Mesendoderm (in vitro differentiated cells): Measurements from ENCODE around the gene ARFGEF3.

Source experiments
- DNase-seq: peaks from one replicate; pipeline ENCODE4 v3.0.0; 2013
- H2AK5ac ChIP-seq: 2 replicates; pipeline ENCODE4 v1.6.1; 2013; ENCODE audit warnings: low read length, inconsistent platforms
- H2BK120ac ChIP-seq: 2 replicates; pipeline ENCODE4 v1.6.1; 2013; ENCODE audit warnings: low read depth, mild to moderate bottlenecking, low read length, moderate library complexity, mixed read lengths
- H2BK15ac ChIP-seq: replicated peaks from 2 replicates; pipeline ENCODE4 v1.6.1; 2013; ENCODE audit warnings: low read depth, mild to moderate bottlenecking, moderate library complexity
- H2BK5ac ChIP-seq: 2 replicates; pipeline ENCODE4 v1.6.1; 2013; ENCODE audit warnings: low read length, inconsistent platforms
- H3K18ac ChIP-seq: 2 replicates; pipeline ENCODE4 v1.6.1; 2013; ENCODE audit warnings: mild to moderate bottlenecking, low read length, mixed read lengths
- H3K23ac ChIP-seq: one replicate; pipeline ENCODE4 v1.6.1; 2013; ENCODE audit warnings: low read length
- H3K27ac ChIP-seq: 2 replicates; pipeline ENCODE4 v1.5.1; 2013; ENCODE audit warnings: low read depth, mild to moderate bottlenecking, inconsistent platforms, low read length, moderate library complexity
- H3K27me3 ChIP-seq: 2 replicates; pipeline ENCODE4 v1.6.1; 2013; ENCODE audit warnings: low read length, control low read depth, mild to moderate bottlenecking, inconsistent platforms; ENCODE audit not compliant: insufficient read depth, poor library complexity
- H3K36me3 ChIP-seq: 2 replicates; pipeline ENCODE4 v1.6.1; 2013; ENCODE audit warnings: low read length, inconsistent platforms; ENCODE audit not compliant: control insufficient read depth, insufficient read depth
- H3K4ac ChIP-seq: one replicate; pipeline ENCODE4 v1.6.1; 2013; ENCODE audit warnings: low read depth, mild to moderate bottlenecking, low read length, moderate library complexity
- H3K4me1 ChIP-seq: 2 replicates; pipeline ENCODE4 v1.6.1; 2013; ENCODE audit warnings: low read depth, low read length, inconsistent platforms; ENCODE audit not compliant: control insufficient read depth
- H3K4me2 ChIP-seq: 2 replicates; pipeline ENCODE4 v1.6.1; 2013; ENCODE audit warnings: low read length
- H3K4me3 ChIP-seq: 2 replicates; pipeline ENCODE4 v1.5.1; 2013; ENCODE audit warnings: mild to moderate bottlenecking, low read length
- H3K56ac ChIP-seq: one replicate; pipeline ENCODE4 v1.6.1; 2013; ENCODE audit warnings: low read length
- H3K79me1 ChIP-seq: 2 replicates; pipeline ENCODE4 v1.6.1; 2013; ENCODE audit warnings: low read length, inconsistent platforms
- H3K79me2 ChIP-seq: 2 replicates; pipeline ENCODE4 v1.6.1; 2013; ENCODE audit warnings: mild to moderate bottlenecking, low read length; ENCODE audit not compliant: control insufficient read depth, insufficient read depth
- H3K9ac ChIP-seq: 2 replicates; pipeline ENCODE4 v1.6.1; 2013; ENCODE audit warnings: low read length, inconsistent platforms
- H4K5ac ChIP-seq: one replicate; pipeline ENCODE4 v1.6.1; 2013; ENCODE audit warnings: low read length
- H4K8ac ChIP-seq: one replicate; pipeline ENCODE4 v1.6.1; 2013; ENCODE audit warnings: low read depth, mild to moderate bottlenecking, control low read depth, low read length, moderate library complexity
- WGBS: extraction: QIAGEN DNeasy Blood & Tissue Kit; methylation state at CpG from one replicate; pipeline ENCODE4 v1.1.7; 2013; ENCODE audit warnings: low lambda C conversion rate, missing lambda C conversion rate; ENCODE audit not compliant: insufficient coverage; ENCODE audit errors: extremely low coverage; 5-methylcytosine and 5-hydroxymethylcytosine counted together

The ARFGEF3 gene

DNA sequence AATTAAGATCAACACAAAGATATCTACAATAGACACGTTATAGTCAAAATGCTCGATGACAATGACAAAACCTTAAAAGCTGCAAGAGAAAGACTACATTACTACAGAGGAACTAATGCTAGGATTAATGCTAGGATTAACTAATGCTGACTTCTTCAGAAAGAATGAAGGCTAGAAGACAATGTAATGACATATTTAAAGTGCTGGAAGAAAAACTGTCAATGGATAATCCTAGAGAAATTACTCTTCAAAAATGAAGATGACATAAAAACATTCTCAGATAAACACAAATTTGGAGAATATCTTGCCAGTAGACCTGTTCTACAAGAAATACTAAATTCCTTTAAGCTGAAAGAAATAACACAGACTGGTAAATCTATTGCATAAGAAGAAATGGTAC is 140.8 kb downstream of the ARFGEF3 start:
- Histone ChIP-seq H3K4me1 (peaks cover 11% of the 10 kb centered on the region), H2BK15ac (no peak overlapping the region), H3K36me3 (no peaks in the 10 kb centered on the region), H3K79me1 (no peaks in the 10 kb centered on the region), H3K4ac (no peak overlapping the region), H3K4me2 (no peak overlapping the region), H3K56ac (no peak overlapping the region), H3K9ac (no peak overlapping the region), H4K8ac (no peak overlapping the region), H2BK5ac (no peak overlapping the region), H3K4me3 (no peak overlapping the region), H4K5ac (no peak overlapping the region), H3K27me3 (peaks cover 2% of the 10 kb centered on the region), H2BK120ac (no peak overlapping the region), H2AK5ac (no peak overlapping the region), H3K18ac (no peak overlapping the region), H3K79me2 (no peaks in the 10 kb centered on the region), H3K27ac (no peak overlapping the region), H3K23ac (no peak overlapping the region)
- no peak for DNase-seq
- WGBS = no CpG with 5 or more reads among the region's 2 CpGs

DNA sequence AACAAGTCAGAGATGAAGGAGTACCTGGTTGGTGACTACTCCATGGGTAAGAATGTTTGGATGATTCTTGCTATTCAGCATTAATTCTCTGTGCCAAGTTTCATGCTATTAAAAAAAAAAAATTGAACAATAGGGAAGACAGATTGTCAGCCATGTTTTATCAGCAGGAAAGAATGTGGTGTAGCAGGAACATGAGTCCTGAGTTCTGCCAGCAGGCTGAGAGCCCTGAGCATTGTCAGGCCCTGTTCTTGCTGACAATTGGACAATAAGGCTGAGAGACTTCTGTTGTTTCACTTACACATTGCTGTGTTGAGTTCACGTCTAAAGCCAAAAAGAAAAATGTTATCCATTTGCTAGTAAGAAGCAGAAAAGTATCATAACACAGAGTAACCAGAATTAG is 145.6 kb downstream of the ARFGEF3 start:
- no peak overlapping the region for H2BK120ac ChIP-seq
- H3K36me3 ChIP-seq = no peaks in the 10 kb centered on the region
- no peak overlapping the region for H3K23ac ChIP-seq
- H3K56ac ChIP-seq = no peak overlapping the region
- H3K79me1 ChIP-seq = no peaks in the 10 kb centered on the region
- no peak overlapping the region for H2AK5ac ChIP-seq
- H3K9ac ChIP-seq = no peak overlapping the region
- H3K27me3 ChIP-seq = no peaks in the 10 kb centered on the region
- H4K5ac ChIP-seq = no peak overlapping the region
- H4K8ac ChIP-seq = no peak overlapping the region
- no peak overlapping the region for H3K4ac ChIP-seq
- no peak for DNase-seq
- no peak overlapping the region for H3K18ac ChIP-seq
- no peak overlapping the region for H3K4me3 ChIP-seq
- WGBS = no CpG with 5 or more reads among the region's 1 CpG
- H3K4me2 ChIP-seq = no peak overlapping the region
- no peak overlapping the region for H3K27ac ChIP-seq
- H2BK15ac ChIP-seq = no peak overlapping the region
- no peaks in the 10 kb centered on the region for H3K79me2 ChIP-seq
- H3K4me1 ChIP-seq = no peaks in the 10 kb centered on the region
- H2BK5ac ChIP-seq = no peak overlapping the region

DNA sequence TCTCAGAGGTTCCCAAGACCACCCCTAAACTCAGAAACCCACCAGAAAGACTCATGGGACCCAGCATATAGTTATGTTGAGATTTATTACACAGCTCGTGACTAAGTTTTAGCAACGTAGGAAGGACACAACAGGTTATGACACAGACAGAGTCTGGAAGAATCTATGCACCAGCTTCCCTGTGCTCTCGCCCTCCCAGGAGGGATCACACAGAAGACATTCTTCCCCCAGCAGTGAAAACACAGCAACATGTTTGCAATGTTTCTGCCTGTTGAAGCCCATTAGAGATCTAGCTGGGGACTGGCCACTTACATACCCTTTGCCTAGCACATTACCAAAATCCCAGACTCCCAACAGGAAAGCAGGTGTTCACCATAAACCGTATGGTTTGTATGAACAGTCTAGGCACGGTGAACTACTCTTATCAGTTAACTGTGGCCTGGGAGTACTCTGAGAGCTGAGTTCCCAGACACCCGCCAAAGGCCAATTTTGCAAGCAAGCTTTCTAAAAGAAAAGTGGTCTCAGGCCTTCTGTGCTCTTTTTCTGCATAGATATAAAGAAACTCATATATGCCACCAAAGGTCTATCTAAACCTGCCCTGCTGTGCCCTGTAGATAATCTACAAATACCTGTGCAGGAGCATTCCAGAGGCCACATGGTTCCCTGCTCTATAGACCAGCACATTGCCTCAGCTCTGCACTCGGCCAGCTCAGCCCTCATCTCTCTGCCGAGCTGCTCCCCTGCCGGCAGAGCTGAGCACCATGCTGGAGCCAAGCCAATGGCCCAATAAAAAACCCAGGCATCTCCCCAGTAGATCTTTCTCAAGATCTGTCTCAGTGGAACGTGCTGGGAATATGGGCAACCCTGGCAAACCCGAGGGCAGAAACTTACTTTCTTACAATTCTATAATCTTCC is 146.3 kb downstream of the ARFGEF3 start:
- Histone ChIP-seq H3K23ac (no peak overlapping the region), H3K4ac (no peak overlapping the region), H3K9ac (no peak overlapping the region), H2BK5ac (no peak overlapping the region), H4K8ac (no peak overlapping the region), H3K79me1 (no peaks in the 10 kb centered on the region), H3K4me3 (no peak overlapping the region), H4K5ac (no peak overlapping the region), H3K18ac (no peak overlapping the region), H3K27me3 (no peaks in the 10 kb centered on the region), H3K56ac (no peak overlapping the region), H3K79me2 (no peaks in the 10 kb centered on the region), H2BK15ac (no peak overlapping the region), H3K4me2 (no peak overlapping the region), H2AK5ac (no peak overlapping the region), H3K27ac (no peak overlapping the region), H3K4me1 (no peaks in the 10 kb centered on the region), H3K36me3 (no peaks in the 10 kb centered on the region), H2BK120ac (no peak overlapping the region)
- WGBS = no CpG with 5 or more reads among the region's 11 CpGs
- no peak for DNase-seq

DNA sequence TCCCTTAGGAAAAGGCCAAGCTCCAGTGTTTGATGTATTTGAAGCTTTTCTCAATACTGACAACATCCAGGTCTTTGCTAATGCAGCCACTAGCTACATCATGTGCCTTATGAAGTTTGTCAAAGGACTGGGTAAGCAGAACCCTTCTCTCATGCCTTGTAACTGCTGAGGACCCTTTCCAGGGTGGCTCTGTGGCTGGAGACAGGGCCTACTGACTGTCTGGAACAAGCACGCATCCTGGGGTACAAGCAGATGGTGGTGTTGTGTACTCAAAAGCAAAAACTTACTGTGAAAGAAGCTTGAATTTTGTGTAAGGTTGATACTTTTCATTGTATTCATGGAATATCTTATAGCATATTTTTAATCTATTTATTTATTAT is 147.0 kb downstream of the ARFGEF3 start:
- WGBS = no CpG with 5 or more reads among the region's 1 CpG
- Histone ChIP-seq H2BK15ac (no peak overlapping the region), H4K5ac (no peak overlapping the region), H3K56ac (no peak overlapping the region), H3K18ac (no peak overlapping the region), H3K4ac (no peak overlapping the region), H2AK5ac (no peak overlapping the region), H4K8ac (no peak overlapping the region), H3K4me1 (no peaks in the 10 kb centered on the region), H3K79me1 (no peaks in the 10 kb centered on the region), H3K36me3 (no peaks in the 10 kb centered on the region), H3K79me2 (no peaks in the 10 kb centered on the region), H3K4me3 (no peak overlapping the region), H2BK5ac (no peak overlapping the region), H3K27me3 (no peaks in the 10 kb centered on the region), H3K9ac (no peak overlapping the region), H3K4me2 (no peak overlapping the region), H3K27ac (no peak overlapping the region), H2BK120ac (no peak overlapping the region), H3K23ac (no peak overlapping the region)
- no peak for DNase-seq

DNA sequence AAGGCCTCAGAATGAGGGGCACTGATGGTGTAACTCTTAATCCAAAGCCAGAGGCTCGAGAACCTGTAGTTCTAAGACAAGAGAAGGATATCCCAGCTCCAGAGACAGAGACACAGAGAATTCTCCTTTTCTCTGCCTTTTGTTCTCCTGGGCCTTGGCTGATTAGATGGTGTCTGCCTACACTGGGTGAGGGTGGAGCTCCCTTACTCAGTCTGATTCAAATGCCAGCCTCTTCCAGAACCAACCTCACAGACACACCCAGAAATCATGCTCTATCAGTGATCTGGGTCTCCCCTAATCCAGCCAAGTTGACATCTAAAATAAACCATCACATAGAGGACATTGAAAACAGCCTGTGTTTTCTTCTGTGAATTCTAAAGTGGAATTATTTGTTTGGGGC is 148.0 kb downstream of the ARFGEF3 start:
- no peak overlapping the region for H2BK5ac ChIP-seq
- H3K9ac ChIP-seq = no peak overlapping the region
- no peak overlapping the region for H3K4me3 ChIP-seq
- H3K4me2 ChIP-seq = no peak overlapping the region
- DNase-seq = no peak
- H3K79me1 ChIP-seq = no peaks in the 10 kb centered on the region
- H2BK120ac ChIP-seq = no peak overlapping the region
- no peak overlapping the region for H2AK5ac ChIP-seq
- H3K23ac ChIP-seq = no peak overlapping the region
- no peaks in the 10 kb centered on the region for H3K4me1 ChIP-seq
- H3K27me3 ChIP-seq = no peaks in the 10 kb centered on the region
- no CpG with 5 or more reads among the region's 1 CpG for WGBS
- no peak overlapping the region for H3K27ac ChIP-seq
- no peak overlapping the region for H3K56ac ChIP-seq
- no peaks in the 10 kb centered on the region for H3K36me3 ChIP-seq
- H4K5ac ChIP-seq = no peak overlapping the region
- no peak overlapping the region for H2BK15ac ChIP-seq
- H4K8ac ChIP-seq = no peak overlapping the region
- H3K79me2 ChIP-seq = no peaks in the 10 kb centered on the region
- H3K4ac ChIP-seq = no peak overlapping the region
- H3K18ac ChIP-seq = no peak overlapping the region

DNA sequence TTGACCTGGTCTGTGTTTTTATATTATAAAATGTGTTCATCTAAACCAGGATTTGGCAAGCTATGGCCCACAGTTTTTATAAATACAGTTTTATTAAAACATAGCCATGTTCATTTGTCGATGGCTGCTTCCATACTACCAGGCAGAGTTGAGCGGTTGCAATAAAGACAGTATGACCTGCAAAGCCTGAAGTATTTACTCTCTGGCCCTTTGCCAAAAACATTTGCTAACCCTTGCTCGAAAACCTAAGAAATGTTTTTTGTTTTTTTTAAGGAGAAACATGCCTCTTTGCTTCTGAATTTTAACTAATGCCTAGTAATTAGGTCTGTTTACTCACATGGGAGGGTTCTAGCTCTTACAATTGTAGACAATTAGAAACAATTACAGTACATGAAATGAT is 148.6 kb downstream of the ARFGEF3 start:
- Histone ChIP-seq H2AK5ac (no peak overlapping the region), H3K56ac (no peak overlapping the region), H3K79me1 (no peaks in the 10 kb centered on the region), H3K23ac (no peak overlapping the region), H3K9ac (no peak overlapping the region), H4K5ac (no peak overlapping the region), H2BK15ac (no peak overlapping the region), H3K36me3 (no peaks in the 10 kb centered on the region), H3K4me1 (no peaks in the 10 kb centered on the region), H2BK120ac (no peak overlapping the region), H3K79me2 (no peaks in the 10 kb centered on the region), H3K18ac (no peak overlapping the region), H3K27ac (no peak overlapping the region), H3K4ac (no peak overlapping the region), H3K4me3 (no peak overlapping the region), H2BK5ac (no peak overlapping the region), H3K27me3 (no peaks in the 10 kb centered on the region), H4K8ac (no peak overlapping the region), H3K4me2 (no peak overlapping the region)
- no CpG with 5 or more reads among the region's 3 CpGs for WGBS
- no peak for DNase-seq
